NCI-H2227 (cell line): ENCODE measurements around the gene TRABD2B.

ENCODE experiments used
- DNase-seq: peaks from one replicate; lab custom pipeline; 2025; ENCODE audit not compliant: unreplicated experiment; lab: John Stamatoyannopoulos, UW

TRABD2B gene

GRCh38 chr1:47711848-47712492, 285.2 kb downstream of the TRABD2B start:
- no peak for DNase-seq

GRCh38 chr1:47711184-47711847, 285.9 kb downstream of the TRABD2B start:
- no peak for DNase-seq
